ENCODE data around the gene PRPH.
A peak's percentile ranks its signal among the peaks of the same experiment; 100 is the strongest.
"Not testable (repeated sequence)": the region's sequence is repeated elsewhere in the genome, so short reads cannot be mapped to it uniquely, and the experiment has no call there.

Gene PRPH

GRCh38 chr12:49276304-49277290, 18.4 kb upstream of the PRPH start:
- DNase-seq = no peak

GRCh38 chr12:49277466-49277865, 17.5 kb upstream of the PRPH start:
- no peak for DNase-seq

- no peak for DNase-seq
These were observed 15.2 kb upstream of the PRPH start for GRCh38 chr12:49279706-49280159.

GRCh38 chr12:49280545-49280944, 14.4 kb upstream of the PRPH start:
- DNase-seq = not testable (repeated sequence)

- DNase-seq = no peak
These were observed 12.6 kb upstream of the PRPH start for GRCh38 chr12:49282302-49282701.

GRCh38 chr12:49282740-49283375, 12.1 kb upstream of the PRPH start:
- not testable (repeated sequence) for DNase-seq

GRCh38 chr12:49283541-49284429, 11.2 kb upstream of the PRPH start:
- no peak for DNase-seq

GRCh38 chr12:49284672-49285071, 10.3 kb upstream of the PRPH start:
- no peak for DNase-seq

- DNase-seq = no peak
These were observed 7.1 kb upstream of the PRPH start for GRCh38 chr12:49287876-49288275.

- peak; percentile 77 for DNase-seq
These were observed 6.5 kb upstream of the PRPH start for GRCh38 chr12:49288412-49288853.

GRCh38 chr12:49288922-49289555, 5.9 kb upstream of the PRPH start:
- DNase-seq = no peak

GRCh38 chr12:49292729-49293055, 2.3 kb upstream of the PRPH start:
- DNase-seq = no peak

GRCh38 chr12:49293056-49293956, 1.6 kb upstream of the PRPH start:
- DNase-seq = no peak

- no peak for DNase-seq
These were observed 702 bp upstream of the PRPH start for GRCh38 chr12:49294086-49294803.

- no peak for DNase-seq
These were observed 204 bp upstream of the PRPH start for GRCh38 chr12:49294804-49295081.

GRCh38 chr12:49296034-49296835, 1.3 kb downstream of the PRPH start:
- DNase-seq = peak; percentile 70

- peak; percentile 77 for DNase-seq
These were observed 2.1 kb downstream of the PRPH start for GRCh38 chr12:49296836-49297694.

GRCh38 chr12:49297695-49298060, 2.7 kb downstream of the PRPH start:
- no peak for DNase-seq

GRCh38 chr12:49298160-49298559, 3.2 kb downstream of the PRPH start:
- peak; percentile 68 for DNase-seq
